MCF 10A (cell line): ENCODE measurements around the gene DCUN1D4. TPM values are rescaled to one million over a fixed set of nuclear protein-coding genes. Genes with fewer than 3 reads are reported as not detected.
A peak's percentile ranks its signal among the peaks of the same experiment; 100 is the strongest.

ENCODE experiments used
- BruUV-seq: library from RNA; stranded (reverse); fragments of 400-500 nt; replicated peaks from 2 replicates; lab custom pipeline; 2021; lab: Mats Ljungman, UMichigan
- CTCF ChIA-PET: fragments of 300-600 bp; sonication (Branson Sonifier 250); formaldehyde crosslinking; extraction: SDS; loops from one replicate; lab custom pipeline; 2021; ENCODE audit warnings: antibody characterized with exemption, inconsistent platforms; lab: Yijun Ruan, JAX
- POLR2A ChIA-PET: fragments of 300-600, 350-650 bp; sonication (Branson Sonifier 250); formaldehyde crosslinking; extraction: SDS; loops from one replicate; lab custom pipeline; 2020; ENCODE audit warnings: antibody characterized with exemption, inconsistent platforms; lab: Yijun Ruan, JAX
- DNase-seq: peaks from one replicate; pipeline ENCODE4 v3.0.0-alpha.2; 2018; ENCODE audit not compliant: unreplicated experiment
- H3K27ac Mint-ChIP-seq: one replicate; pipeline ENCODE4 v1.8.0; 2022; ENCODE audit warnings: mild to moderate bottlenecking, low read depth, mixed read lengths; ENCODE audit not compliant: unreplicated experiment
- H3K27me3 Mint-ChIP-seq: one replicate; pipeline ENCODE4 v1.8.0; 2022; ENCODE audit warnings: mixed read lengths; ENCODE audit not compliant: insufficient read depth, unreplicated experiment
- H3K36me3 Mint-ChIP-seq: one replicate; pipeline ENCODE4 v1.8.0; 2022; ENCODE audit warnings: mild to moderate bottlenecking, moderate library complexity, mixed read lengths; ENCODE audit not compliant: insufficient read depth, unreplicated experiment
- H3K4me1 Mint-ChIP-seq: one replicate; pipeline ENCODE4 v1.8.0; 2022; ENCODE audit warnings: mixed read lengths; ENCODE audit not compliant: insufficient read depth, unreplicated experiment
- H3K4me3 Mint-ChIP-seq: one replicate; pipeline ENCODE4 v1.8.0; 2022; ENCODE audit warnings: mild to moderate bottlenecking, moderate library complexity, mixed read lengths; ENCODE audit not compliant: unreplicated experiment
- H3K9me3 Mint-ChIP-seq: one replicate; pipeline ENCODE4 v1.8.0; 2022; ENCODE audit warnings: mixed read lengths; ENCODE audit not compliant: unreplicated experiment
- intact Hi-C: fragments of 100-400 bp; cut with micrococcal nuclease; formaldehyde crosslinking; loops from 2 replicates; pipeline ENCODE4 v1.14.1; 2022
- total RNA-seq: library from RNA; stranded (reverse); gene quantifications from 2 replicates; pipeline ENCODE4 v1.2.3, GENCODE V29; 2022
- TF ChIP-seq, protein P1 (sequence below): fragments of 200-600 bp; IDR thresholded peaks from one replicate; pipeline ENCODE4 v1.8.0; 2022; ENCODE audit warnings: antibody characterized with exemption, mild to moderate bottlenecking; ENCODE audit not compliant: unreplicated experiment

The DCUN1D4 gene
- total RNA-seq, 1 experiment from 2014 or later = 88.0 TPM

DNA sequence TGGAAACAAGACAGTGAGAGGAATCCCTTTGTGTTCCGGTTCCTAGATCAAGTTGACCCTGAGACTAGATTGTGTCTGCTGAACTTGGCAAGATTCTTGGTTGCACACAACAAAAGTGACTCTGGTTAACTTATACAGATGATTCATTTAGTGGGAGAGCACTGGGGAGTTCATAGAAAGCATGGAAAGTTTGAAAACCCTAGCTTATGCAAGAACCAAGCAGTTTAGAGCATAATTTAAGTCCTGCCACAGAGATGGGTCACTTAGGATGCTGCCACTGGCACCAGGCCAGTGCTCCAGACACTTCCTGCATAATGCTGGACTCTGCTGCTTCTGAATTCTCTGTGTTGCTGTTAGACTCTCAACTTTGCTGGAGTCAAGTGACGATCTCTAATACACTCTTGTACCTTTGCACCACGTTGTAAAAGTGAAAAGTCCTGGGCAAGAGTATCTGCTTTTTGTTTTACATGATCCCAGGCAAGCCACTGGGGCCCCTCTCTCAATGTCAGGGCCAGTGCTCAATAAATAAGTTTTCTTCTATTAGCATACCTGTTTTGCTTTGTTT, 12.7 kb upstream of the DCUN1D4 start:
- POLR2A ChIA-PET = no interaction called here
- no TSS peak for BruUV-seq
- no peaks in the 10 kb centered on the region for H3K9me3 Mint-ChIP-seq
- H3K4me3 Mint-ChIP-seq = no peak overlapping the region
- TF ChIP-seq, protein P1, sequence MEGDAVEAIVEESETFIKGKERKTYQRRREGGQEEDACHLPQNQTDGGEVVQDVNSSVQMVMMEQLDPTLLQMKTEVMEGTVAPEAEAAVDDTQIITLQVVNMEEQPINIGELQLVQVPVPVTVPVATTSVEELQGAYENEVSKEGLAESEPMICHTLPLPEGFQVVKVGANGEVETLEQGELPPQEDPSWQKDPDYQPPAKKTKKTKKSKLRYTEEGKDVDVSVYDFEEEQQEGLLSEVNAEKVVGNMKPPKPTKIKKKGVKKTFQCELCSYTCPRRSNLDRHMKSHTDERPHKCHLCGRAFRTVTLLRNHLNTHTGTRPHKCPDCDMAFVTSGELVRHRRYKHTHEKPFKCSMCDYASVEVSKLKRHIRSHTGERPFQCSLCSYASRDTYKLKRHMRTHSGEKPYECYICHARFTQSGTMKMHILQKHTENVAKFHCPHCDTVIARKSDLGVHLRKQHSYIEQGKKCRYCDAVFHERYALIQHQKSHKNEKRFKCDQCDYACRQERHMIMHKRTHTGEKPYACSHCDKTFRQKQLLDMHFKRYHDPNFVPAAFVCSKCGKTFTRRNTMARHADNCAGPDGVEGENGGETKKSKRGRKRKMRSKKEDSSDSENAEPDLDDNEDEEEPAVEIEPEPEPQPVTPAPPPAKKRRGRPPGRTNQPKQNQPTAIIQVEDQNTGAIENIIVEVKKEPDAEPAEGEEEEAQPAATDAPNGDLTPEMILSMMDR = no peak
- H3K27ac Mint-ChIP-seq = no peak overlapping the region
- CTCF ChIA-PET = interaction anchor here (0.6 to 2.4 kb wide), 4 partner anchors 9 to 185 kb away, joined by 3 to 9 read pairs (median 5); no protein-coding TSS in a partner anchor
- no peaks in the 10 kb centered on the region for H3K4me1 Mint-ChIP-seq
- H3K27me3 Mint-ChIP-seq = no peaks in the 10 kb centered on the region
- intact Hi-C loops = no loop called here
- H3K36me3 Mint-ChIP-seq = no peaks in the 10 kb centered on the region
- no peak for DNase-seq

DNA sequence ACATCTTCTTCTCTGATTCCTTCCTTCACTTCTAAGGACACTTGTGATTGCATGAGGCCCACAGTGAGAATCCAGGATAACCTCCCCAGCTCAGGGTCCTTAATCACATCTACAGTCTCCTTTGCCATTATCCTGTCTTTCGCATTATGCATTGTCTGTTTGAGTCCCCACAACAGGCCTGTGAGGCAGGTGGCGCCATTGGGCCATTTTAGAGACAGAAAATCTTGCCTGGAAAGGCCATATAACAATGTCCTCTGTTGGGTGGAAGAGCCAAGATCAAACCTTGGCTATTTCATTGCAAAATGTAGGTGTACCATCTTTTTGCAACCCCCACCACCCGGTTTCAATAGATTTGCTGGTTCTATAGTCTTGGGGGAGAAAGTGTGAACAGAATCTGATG, 11.8 kb upstream of the DCUN1D4 start:
- POLR2A ChIA-PET = no interaction called here

DNA sequence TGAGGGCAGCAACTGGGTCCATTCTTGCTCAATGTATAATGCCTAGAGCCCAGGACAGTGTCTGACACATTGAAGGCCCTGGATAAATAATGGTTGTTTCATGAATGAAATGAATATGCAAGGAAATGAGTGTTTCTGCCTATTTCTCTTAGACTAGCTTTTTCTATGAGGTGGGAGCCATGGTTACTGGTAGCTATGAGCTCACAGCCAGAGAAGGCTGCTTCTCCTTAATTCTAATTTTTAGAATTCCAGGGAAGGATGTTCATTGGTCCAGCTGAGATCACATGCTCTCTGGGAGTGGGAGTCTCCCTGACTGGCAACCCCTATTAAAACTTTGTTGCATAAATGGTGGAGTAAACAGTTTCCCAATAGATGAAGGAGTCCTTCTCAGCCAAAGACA, 9.7 kb upstream of the DCUN1D4 start:
- ChIA-PET POLR2A (interaction anchor here (1.6 kb wide), 1 partner anchor 9 kb away, joined by 4 read pairs; the partner anchor contains the start of gene DCUN1D4), CTCF (interaction anchor here (0.7 to 2.9 kb wide), 2 partner anchors 9 to 205 kb away, joined by 3 to 29 read pairs; partner anchors contain the start of genes DCUN1D4 and SGCB)
- DNase-seq = no peak
- Mint-ChIP-seq H3K9me3 (no peaks in the 10 kb centered on the region), H3K27ac (no peak overlapping the region), H3K36me3 (no peaks in the 10 kb centered on the region), H3K27me3 (no peaks in the 10 kb centered on the region), H3K4me1 (no peaks in the 10 kb centered on the region), H3K4me3 (no peak overlapping the region)
- TF ChIP-seq, protein P1 = no peak
- intact Hi-C loops = no loop called here
- no TSS peak for BruUV-seq

More for the DNA sequence above, 11.8 kb upstream of the DCUN1D4 start:
- TF ChIP-seq, protein P1 = peak; percentile 53
- intact Hi-C loops = loop anchor here (1.0 kb wide), 1 partner anchor 195 kb away; no protein-coding TSS in a partner anchor
- H3K4me3 Mint-ChIP-seq = no peak overlapping the region
- no peaks in the 10 kb centered on the region for H3K36me3 Mint-ChIP-seq
- H3K4me1 Mint-ChIP-seq = no peaks in the 10 kb centered on the region
- BruUV-seq = no TSS peak
- peak; percentile 69 for DNase-seq
- no peak overlapping the region for H3K27ac Mint-ChIP-seq
- CTCF ChIA-PET = interaction anchor here (0.6 to 2.9 kb wide), 10 partner anchors 8 to 1126 kb away, joined by 3 to 29 read pairs (median 4); partner anchors contain the start of gene DCUN1D4
- H3K27me3 Mint-ChIP-seq = no peaks in the 10 kb centered on the region
- H3K9me3 Mint-ChIP-seq = no peaks in the 10 kb centered on the region

DNA sequence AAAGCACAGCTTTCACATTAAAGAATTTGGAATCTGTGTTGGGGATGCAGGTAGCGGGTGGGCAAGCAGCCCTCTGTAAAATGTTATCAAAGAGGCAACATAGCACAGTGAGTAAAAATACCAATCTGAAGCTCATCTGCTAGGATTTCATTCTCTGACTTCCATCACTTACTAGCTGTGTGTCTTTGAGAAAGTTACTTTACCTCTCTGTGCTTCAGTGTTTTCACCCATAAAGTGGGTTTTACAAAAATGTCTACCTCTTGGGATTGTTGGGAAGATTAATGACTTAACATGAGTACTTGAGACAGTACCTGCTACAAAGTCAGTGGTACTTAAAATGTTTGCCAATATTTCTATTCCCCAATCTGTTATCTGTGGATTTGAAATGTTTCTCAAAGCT, 7.9 kb upstream of the DCUN1D4 start:
- Mint-ChIP-seq H3K27me3 (no peaks in the 10 kb centered on the region), H3K36me3 (no peaks in the 10 kb centered on the region), H3K4me3 (no peak overlapping the region), H3K27ac (no peak overlapping the region), H3K9me3 (no peaks in the 10 kb centered on the region), H3K4me1 (no peaks in the 10 kb centered on the region)
- intact Hi-C loops = no loop called here
- ChIA-PET POLR2A (interaction anchor here (1.6 kb wide), 1 partner anchor 10 kb away, joined by 3 read pairs; no protein-coding TSS in a partner anchor), CTCF (interaction anchor here (0.7 to 1.0 kb wide), 4 partner anchors 10 to 191 kb away, joined by 3 to 4 read pairs (median 3); no protein-coding TSS in a partner anchor)
- no TSS peak for BruUV-seq
- TF ChIP-seq, protein P1 = no peak
- DNase-seq = no peak
